ENCODE data around the gene RPL37A.

Gene RPL37A

DNA sequence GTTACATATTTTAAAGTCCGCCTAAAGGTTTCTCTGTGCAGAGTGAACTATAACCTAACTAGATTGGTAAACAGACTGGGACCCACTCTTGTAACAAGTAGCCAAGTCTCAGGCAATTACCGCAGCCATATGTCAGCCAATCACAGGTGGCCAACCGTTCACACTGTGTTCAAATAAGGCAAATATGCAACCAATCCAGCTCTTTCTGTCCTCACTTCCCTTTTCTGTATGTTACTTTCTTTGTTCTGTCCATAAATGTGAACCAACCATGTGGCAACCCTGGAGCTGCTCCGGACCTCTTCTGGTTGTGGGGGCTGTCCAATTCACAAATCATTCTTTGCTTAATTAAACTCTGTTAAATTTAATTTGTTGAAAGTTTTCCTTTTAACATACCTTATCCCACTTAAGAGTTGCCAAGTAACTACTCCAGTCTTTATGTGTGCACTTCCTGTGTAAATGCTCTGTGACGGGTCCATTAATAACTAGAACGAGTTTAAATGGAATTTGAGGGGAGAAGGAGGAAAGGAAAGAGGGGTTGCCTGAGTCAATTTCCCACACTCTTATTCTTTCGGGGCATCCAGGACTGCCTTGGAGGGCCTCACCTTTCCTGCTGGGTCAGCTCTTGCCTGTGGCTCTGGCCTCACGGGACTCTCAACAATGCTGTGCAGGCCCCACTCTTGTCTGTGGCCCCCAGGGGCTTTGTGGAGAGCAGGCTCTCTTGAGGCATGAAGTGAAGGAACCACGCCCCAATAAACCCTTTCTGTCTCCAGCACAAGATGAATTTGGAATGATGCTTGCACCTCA is 6.6 kb upstream of the RPL37A start:
- DNase-seq, result no peak

DNA sequence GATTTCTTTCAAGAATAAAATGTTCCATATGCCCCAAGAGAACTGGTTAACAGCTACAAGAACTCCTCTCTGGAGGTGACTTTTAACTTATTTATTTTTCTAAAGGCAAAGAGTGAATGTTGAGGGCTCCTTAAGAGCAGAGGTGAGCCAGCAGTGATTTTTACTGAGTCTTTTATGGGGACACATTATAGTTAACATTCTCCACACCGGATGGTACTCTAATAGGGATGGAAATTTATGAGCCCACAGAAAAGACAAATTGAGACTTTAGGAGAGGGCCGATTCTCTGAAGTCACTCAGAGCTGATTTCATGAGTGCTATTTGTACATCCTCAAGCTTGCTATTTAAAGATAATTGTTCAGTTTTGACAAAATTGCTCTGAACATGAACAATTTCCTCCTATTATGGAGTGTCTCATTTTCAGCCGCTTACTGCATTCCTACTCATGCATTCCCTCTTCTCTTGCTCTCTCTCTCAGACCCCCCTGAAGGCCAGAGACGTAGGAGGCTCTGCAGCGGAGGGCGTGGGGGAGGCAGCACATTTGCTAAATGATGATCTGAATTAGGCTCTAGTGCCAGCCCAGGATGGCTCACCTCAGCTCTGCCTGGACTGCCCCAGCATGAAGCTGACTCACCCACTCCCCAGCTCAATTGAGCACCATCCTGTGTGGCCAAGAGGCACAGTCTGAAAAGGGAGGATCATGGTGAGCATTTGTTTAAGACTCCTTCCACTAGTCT is 5.9 kb upstream of the RPL37A start:
- DNase-seq, result no peak

DNA sequence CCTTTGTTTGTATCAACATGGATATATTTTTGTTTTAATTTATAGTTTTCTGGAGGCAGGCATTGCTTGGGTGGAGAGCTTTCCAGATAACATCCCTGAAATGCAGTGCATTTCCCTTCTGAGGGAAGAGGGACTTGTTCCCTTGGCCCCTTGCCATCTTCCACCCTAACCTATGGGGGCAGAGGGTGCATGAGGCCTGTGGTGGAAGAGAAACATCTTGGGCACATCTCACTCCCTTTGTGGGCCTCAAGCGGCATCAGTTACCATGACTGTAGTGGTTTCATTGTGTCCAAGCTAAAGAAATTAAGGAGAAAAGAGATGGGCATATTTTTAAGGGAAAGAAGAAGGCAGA is 5.3 kb upstream of the RPL37A start:
- DNase-seq, result no peak

DNA sequence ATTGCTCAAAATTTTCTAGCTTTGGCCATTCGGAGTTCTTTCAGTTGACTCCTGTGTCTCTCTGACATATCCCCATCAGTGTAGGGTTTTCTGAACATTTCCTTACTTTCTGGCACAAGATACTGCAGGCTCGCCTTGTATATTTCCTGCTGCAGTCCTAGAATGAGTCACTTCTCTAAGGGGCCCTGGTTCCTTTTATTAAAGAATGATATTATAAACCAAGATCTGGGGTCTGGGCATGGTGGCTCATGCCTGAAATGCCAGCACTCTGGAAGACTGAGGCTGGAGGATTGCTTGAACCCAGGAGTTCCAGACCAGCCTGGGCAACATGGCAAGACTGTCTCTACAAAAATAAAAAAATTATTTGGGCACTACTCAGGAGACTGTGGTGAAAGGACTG is 3.0 kb upstream of the RPL37A start:
- DNase-seq, result no peak

DNA sequence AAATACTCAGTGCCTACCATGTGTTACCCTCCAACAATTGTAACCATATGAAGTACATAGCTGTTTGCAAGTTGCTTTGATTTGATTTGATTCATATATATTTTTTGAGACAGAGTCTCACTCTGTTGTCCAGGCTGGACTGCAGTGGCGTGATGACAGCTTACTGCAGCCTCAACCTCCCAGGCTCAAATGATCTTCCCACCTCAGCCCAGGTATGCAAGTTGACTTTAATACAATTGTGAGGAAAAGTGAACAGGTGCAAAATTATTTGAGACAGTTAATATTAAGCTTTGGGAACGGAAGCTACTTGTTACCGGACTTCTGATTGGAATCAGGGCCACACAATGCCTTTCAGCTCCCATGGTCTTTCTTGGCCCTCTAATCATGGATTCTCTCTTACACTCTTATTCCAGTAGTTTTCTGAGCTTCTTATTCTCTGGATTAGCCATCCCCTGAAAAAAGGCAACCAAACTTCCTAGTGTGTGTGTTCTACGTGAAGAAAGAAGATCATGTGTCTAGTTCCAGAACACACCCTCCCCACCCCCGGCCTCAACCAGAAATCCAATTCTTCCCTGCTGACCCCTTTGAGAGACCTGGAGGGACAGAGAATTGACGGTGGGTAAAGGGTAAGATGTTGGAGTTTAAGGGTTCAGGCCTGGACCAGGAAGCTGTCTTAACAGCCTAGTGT is 1.1 kb upstream of the RPL37A start:
- no peak for DNase-seq

DNA sequence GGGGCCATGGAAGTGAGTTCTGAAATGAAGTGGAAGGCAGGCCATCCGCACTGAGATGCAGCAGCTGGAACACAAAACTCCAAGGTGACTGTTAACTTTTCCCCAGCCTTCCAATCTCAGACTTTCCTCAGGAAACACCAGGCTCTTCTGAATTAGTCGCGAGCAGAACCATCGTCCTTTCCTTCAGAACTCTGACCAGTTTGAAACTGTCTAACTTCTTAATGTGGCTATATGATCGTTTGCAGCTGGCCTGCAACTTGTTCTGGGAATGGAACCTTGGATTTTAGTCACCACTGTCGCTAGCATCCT is 620 bp upstream of the RPL37A start:
- DNase-seq, result no peak

DNA sequence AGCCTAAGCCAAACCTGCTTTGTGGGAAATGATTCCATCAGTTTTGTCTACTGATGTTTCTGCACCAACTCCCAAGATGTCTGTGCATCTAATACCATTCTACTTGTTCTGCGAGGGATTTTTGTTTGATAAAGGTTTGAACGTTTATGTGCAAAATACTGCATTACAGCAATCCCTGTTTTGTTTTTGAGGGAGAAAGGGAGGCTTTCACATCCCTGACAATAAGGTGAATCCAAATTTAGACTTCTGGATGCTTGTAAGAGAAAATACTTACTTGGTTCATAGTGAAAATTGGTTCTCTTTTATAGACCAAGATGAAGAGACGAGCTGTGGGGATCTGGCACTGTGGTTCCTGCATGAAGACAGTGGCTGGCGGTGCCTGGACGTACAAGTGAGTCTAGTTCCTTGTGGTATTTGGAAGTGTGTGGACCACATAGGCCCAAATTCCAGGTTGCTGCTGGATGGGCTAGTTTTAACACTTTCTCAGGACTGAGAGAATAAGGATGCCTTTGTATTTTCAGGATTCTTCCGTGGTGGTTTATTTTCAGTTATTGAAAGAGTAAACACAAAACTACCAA is 1.1 kb downstream of the RPL37A start:
- DNase-seq, result no peak

DNA sequence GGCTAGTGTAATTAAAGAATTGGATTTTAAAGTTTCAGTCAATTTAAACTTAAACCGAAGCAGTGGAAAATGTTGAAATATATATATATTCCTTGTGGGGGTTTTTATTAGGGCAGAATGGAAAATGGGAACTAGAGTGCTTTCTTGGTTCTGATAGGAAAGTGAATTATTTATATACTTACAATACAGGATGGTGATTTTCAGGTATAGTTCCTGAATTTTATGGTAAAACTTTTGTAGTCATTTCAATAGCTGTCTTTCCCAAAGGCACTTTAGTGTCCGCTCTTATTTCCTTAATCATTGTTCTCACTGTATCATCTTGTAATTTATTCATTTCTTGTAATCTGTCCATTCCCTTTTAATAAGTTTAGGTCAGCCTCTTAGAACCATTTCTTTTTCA is 1.9 kb downstream of the RPL37A start:
- no peak for DNase-seq

DNA sequence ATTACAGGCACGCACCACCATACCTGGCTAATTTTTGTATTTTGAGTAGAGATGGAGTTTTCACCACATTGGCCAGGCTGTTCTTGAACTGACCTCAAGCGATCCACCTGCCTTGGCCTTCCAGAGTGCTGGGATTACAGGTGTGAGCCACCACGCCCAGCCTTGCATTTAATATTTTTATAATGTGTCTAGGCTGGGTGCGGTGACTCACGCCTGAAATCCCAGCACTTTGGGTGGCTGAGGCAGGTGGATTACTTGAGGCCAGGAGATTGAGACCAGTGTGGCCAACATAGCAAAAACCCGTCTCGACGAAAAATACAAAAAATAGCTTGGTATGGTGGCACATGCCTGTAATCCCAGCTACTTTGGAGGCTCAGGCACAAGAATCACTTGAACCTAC is 3.2 kb downstream of the RPL37A start:
- no peak for DNase-seq

DNA sequence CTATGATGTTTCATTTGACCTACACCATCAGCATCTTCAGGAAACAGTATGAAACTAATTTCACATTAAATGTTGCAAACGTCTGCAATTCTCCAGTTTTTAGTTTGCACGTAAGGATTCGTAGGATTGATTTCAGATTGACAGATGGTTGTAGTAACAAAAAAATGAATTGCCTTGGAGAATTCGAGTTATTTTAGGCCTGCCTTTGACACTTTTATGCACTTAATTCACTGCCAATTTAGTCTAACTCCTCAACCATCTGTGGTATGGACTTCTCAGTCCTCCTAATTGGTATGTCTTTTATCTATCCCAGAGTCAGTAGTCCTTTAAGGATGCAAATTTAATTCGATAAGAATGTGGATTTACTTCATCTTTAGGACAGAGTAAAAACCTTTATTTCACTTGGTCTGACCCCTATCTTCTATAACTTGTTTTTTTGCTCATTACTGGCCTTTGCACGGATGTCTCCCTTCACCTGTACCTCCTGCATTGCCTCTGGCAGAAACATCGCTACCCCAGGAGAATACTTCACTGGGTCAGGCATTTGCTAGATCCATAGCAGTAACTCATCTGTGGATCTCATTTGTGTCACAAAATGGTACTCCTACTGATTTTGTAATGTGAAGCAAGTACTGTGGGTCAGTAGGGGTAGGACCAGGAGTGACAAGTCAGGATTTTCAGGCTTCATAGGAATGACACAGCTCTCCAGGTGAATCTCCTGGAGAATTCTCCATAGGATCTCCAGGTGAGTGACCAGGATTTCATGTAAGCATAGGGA is 3.9 kb downstream of the RPL37A start:
- no peak for DNase-seq

DNA sequence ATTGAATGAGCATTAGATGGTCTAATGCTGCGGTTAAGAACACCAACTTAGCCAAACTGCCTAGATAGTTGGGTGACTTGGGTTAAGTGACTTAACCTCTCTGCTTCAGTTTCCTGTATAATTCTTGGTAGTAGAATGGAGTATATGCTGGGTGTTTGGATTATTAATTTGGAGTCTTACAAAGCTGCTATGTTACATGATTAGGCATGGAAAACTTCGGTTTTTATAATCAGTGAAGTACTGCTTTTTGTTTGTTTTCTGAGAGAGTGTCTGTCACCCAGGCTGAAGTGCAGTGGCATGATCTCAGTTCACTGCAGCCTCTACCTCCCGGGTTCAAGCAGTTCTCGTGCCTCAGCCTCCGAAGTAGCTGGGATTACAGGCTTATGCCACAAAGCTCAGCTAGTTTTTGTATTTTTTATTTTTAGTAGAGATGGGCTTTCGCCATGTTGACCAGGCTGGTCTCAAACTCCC is 4.5 kb downstream of the RPL37A start:
- no peak for DNase-seq

DNA sequence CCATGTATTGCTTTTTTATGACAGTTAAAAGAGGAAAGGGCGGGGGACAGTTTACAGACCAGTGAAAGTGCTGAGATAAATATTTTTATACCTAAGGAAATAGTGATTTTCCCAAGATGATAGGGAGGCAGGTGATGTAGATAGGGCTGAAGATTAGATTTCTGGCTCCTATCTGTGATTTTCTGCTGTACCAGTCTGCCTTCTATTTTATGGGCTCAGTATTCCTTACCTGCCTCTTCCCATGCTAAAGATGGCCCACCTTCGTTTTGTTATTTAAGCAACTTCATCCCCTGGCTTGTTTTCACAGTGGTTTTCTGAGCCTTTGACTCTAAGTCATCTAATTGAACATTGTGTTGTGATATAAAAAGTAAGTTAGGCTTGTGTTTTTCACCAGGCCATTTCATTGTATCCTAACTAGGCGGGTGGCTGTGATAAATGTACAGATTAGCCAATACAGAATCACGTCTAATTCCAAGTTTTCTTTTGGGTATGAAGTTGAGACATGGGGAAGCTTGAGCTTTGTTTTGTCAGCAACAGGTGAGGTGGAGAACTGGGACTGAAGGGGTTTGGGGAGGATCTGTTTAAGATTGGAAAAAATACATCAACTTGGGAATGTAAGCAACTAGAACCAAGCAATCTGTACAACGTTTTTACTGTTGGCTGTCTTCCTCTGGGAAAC is 5.2 kb downstream of the RPL37A start:
- DNase-seq, result no peak

DNA sequence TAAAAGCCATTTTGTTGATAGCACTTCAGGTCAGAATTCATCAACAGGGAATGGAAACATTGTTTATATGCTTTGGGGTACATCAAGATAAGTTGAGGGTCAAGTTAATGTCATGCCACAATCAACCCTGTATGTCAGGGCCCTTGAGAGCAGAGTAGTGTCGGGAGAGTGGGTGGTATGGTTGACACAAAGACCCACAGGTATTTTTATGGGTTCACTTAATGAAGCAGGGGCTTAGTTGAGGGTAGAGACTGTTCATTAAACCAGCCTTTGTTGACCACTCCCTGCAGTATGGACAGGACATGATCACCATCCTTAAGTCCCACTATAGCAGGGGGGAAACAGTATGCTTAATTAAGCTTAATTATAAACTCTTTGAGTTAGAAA is 5.7 kb downstream of the RPL37A start:
- DNase-seq, result no peak

DNA sequence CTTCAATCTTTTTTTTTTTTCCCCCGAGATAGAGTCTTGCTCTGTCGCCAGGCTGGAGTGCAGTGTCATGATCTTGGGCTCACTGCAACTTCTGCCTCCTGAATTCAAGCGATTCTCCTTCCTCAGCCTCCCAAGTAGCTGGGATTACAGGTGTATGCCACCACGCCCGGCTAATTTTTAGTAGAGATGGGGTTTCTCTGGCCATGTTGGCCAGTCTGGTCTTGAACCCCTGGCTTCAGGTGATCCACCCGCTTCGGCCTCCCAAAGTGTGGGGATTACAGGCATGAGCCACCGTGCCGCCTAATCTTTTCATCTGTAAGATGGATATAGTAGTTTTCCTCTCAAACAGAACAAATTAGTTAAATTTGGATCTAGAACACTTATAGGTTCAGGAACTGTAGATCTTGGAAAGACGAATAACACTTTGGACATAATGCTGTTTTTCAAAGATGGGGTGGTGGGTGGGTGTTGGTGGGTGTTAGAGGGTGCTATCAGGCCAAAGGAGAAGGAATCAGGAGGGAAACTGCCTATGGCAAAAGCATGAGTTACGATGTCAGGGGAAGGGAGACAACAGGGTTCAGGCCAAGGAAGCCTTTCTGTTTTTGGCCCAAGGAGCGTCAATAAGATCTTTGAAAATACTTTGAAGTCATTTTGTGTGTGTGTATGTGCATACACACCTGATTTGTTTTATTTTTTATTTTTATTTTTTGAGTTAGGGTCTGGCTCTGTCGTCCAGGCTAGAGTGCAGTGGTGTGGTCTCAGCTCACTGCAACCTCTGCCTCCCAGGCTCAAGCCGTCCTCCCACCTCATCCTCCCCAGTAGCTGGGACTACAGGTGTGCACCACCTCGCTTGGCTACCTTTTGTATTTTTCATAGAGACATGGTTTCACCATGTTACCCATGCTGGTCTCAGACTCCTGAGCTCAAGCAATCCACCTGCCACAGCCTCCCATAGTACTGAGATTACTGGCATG is 6.8 kb downstream of the RPL37A start:
- DNase-seq, result no peak

DNA sequence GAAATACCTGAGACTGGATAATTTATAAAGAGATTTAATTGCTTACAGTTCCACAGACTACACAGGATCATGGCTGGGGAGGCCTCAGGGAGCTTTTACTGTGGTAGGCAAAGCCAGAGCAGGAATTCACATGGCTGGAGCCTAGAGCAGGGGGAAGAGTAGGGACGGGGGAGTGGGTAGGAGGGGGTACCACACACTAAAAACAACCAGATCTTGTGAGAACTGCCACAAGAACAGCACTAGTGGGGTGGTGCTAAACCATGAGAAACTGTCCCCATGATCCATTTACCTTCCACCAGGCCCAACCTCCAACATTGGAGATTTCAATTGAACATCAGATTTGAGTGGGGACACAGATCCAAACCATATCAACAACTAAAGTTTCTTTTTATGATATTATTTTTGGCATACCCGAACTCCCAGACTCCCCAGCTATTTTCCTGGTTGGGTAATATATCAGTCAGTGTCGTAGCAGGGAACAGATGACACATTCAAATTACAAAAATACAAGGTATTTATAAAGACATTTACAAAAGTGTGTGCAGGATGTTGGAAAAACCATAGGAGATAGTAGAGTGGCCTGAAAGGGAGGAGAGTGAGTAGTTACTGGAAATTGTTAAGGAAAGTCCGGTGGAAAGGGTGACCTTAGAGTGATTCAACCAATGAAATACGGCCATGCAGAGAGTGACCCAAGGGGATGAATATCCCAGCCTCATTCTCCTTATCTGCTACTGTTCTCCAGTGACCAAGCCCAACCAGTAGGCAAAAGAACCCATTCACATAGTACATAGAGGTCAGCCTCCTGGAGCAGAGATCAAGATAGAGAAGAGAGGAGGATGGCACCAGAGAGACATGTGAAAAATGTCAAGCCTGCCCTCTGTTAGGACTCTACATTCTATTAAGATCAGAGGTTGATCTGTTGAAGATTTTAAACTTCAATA is 8.8 kb downstream of the RPL37A start:
- DNase-seq, result no peak

DNA sequence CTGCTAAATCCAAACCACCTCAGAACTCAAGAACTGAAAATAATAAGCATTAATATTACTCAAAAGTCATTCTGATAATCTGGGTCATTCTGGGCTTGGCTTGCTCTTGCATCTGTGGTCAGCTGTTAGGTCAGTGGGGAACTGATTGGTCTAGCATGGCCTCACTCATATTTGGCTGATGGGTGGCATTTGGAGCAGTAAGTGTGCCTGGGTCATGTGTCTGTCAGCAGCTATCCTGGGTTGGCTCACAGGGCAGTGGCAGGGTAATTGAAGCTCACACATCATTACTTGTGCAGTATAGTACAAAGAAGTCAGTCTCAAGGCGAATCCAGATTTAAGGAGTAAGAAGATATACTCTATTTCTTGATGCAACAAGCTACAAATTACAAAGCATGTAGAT is 9.6 kb downstream of the RPL37A start:
- no peak for DNase-seq

DNA sequence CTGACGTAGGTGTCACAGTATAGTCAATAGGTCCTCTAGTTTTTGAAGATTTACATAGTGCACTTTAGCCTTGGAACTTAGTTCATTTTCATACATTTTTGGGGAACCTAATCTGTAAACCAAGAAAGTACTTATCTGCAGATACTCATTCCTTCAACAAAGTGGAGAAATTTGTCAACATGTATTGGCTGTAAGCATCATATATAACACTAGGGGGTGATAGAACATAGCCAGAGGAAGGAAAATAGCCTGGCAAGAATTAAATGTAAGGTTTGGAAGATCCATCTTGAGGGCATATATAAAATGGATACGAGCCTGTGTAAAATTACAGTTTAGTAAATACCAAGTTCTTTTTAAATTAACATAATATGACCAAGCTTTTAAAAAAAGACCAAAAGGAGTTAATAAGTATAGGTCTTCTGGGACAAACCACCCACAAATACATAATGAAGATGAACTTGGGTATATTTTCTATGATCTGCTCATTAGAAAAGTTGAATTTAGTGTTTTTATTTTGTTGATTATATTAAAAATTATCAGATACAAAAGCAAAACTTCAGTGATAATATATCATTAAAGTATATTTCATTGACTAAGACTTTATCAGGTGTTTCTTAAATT is 18.2 kb downstream of the RPL37A start:
- DNase-seq, result peak; percentile 35

DNA sequence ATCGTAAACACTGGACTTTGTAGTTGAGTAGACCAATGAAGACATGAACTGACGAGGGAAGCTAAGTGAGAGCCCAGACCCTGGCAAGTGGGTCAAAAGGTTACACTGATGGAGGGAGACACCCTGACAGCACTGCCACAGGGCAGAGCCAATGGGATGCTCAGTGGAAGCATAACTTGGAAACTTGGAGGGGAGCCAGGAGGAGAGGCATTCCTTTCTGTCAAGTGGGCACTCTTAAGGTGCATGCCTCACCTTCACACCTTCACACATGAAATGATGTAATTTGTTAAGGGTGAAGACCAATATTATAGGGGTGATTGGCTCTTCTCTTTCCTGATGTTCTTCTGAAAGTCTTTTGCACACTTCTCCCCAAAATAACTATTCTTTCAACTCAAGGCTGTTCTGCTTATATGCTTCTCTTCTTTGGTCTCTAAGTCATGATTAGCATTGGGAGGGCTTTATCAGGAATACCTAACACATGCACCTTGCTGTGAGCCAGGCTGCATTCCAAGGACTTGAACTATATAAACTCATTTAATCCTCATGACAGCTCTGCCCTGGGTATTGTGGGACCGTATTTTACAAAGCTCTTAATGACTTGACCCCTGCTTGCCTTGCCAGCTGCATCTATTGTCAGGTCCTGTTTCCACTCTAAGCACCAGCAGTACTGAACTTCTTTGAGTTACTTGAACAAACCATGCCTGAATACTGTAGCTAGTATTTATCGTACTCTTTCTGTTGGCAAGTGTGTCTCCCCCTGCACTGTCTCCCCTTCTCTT is 19.0 kb downstream of the RPL37A start:
- no peak for DNase-seq
